Activated T-cell treated with anti-CD3 and anti-CD28 coated beads for 24 hours (primary cell): ENCODE results near the gene ANKRD31.

ENCODE experiments used
- DNase-seq: peaks from one replicate; pipeline ENCODE4 v3.0.0-alpha.2; 2020; ENCODE audit warnings: low read depth

Gene ANKRD31

DNA sequence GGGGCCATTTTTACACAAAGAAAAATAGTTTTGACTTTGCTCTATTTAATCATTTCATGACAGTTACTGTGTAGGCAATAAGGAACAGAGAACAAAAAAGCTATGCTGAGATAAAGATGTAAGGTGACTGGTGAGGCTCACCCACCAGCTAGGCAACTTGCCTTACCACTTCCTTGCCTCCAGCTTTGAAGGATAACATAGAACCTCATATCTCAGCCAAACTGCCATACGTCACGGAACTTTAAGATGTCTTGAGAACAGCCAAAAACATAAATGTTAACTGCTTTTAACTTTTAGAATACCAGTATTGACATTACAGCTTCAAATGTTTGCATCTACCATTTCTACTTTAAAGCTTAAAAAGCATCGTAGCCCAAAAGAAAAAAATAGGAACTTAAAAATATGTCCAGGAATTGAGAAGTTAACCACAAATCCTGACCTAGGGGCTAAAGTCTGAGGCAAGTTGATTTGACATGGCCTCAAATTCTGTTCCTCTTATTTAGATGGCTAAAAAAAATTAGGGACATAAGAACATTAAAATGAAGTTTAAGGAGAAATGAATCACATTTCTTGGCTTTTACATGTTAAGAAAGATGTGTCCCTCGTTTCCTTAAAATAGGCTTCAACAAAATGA lies 176.6 kb downstream of the ANKRD31 start:
- no peak for DNase-seq

DNA sequence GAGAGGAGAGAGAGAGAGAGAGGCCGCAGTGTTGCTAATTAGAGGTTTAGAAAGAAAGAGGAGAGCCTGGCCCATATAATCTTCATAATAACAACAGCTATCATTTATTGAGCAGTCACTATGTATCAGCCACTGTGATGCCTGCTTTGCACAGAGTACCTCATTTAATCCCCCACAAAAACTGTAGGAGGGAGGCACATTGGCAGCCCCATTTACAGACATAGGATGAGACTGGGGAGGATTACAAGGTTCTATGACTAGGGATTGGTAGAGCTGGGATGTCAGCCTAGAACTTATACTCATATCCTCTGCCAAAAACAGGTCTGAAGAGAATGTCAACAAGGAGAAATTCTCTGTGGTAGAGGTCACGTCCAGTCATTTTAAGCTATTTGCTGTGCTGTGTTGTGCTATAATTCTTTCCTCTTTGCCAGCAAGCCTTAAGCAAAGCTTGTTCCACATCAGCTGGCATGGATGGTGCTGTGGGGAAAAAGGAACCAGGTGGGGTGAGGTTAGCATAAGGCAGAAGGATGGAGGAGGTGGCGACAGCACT lies 177.6 kb downstream of the ANKRD31 start:
- no peak for DNase-seq

DNA sequence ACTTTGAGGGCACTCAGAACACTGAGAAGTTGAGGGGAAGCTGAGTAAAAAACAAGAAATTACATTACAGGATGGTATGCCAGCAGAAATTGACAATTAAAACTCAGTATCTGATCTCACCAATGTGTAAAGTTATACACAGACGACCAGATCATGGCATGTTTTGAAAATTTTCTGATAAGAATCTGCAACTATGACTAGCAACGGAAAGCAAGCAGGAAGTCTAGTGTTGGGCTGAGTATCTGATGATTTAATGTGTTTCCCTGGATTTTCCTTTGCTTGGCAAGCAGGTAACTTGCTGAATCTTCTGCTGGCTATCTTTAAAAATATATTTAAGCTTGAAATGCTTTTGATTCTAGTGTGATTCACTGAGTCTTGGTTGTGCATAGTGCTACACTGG lies 179.1 kb downstream of the ANKRD31 start:
- no peak for DNase-seq

DNA sequence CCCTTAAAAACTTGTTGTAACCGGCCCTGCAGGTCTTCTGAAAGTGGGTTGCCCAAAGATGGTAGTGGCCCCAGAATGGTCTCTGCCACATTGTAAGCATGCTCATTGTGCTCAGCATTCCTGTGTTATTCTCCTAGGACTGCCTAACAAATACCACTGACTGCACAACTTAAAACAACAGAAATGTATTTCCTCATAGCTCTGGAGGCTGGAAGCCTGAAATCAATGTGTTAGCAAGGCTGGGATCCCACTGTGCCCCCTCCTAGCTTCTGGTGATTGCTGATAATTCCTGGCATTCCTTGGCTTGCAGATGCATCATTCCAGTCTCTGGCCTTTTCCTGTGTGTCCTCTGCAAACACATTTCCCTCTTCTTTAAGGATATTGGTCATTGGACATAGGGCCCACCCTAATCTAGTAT lies 180.9 kb downstream of the ANKRD31 start:
- DNase-seq, result no peak

DNA sequence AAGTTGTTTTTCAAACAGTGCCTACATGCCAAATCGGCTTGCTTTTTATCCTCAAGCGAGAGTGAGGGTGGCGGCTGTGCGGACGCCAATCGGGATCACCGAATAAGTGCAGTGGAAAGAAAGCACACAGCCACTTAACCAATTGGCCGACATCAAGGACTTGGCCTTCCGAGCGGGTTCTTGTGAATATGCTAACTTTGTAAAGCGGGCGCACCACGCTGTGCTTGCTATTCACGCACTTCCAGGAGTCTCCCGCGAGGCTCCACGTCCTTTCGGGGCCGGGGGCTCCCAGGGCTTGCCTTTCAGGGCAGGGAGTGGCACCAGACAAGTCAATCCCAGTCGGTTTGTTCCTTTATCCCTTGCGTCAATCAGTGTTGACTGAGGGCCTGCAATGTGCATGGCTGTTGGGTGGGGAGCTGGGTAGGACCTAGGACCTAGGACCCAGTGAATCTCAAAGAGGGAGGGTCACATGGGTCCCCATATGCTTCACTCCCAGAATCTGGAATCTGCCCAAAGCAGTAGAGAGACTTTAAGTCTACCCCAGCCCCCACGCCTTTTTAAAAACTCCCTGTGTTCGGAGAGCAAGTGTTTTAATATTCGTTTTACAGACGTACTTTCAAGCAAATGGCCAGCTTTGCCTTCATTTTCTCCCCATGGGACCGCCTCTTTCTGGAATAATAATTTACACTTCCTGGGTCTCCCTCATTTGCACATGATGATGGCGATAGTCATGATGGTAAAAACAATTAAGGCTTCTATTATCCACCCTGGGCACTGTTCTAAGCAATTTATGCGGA lies 182.3 kb downstream of the ANKRD31 start:
- DNase-seq, result no peak

DNA sequence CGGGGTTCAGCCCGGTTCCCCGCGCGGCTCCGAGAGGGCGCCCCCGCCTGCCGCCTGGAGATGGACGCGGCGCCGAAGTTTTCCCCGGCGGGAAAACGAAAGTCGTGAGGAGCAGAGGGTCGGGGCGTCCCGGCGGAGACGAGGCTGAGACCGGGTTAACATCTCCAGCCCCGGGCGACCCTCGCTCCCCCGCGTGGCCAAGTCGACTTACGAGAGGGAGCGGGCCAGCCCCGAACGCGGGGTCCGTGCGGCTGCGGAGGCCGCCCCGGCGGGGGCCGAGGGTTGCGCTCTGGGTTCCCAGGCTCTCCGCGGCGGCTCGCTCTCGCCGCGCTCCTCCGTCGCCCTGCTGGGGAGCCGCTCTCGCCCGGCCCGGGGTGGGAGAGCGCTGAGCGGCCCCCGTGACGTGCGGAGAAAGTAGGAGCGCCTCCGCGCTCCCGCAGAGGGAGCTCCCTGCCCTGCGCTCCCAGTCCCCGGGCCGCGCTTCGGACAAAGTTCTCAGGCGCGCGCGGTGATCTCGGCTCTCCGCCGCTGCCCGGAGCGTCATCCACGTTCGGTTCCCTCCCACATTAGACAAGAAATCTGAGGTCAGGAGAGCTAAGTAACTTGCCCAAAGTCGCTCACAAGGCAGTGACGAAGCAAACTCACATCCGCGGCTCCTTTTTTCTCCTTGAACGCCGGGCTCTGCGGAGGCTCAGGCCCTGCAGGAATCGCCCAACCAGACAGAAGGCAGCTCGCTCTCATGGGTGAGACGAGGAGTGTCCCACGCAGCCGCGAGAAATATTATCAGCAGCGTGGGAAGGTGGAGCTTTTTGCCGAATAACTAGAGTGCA lies 183.2 kb downstream of the ANKRD31 start:
- peak; percentile 36 for DNase-seq

DNA sequence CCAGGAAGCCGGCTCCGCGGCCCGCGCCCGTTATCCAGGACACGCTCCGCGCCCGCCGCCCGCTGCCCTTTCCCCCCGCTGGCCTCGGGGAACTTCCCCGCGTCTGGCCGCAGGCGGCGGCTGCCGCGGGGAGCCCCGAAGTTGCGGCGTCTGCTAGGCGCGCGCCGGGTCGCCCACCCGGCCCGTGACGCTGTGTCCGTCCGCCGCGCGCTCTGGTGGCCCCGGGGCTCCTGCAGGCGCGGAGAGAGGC lies 183.7 kb downstream of the ANKRD31 start:
- no peak for DNase-seq

DNA sequence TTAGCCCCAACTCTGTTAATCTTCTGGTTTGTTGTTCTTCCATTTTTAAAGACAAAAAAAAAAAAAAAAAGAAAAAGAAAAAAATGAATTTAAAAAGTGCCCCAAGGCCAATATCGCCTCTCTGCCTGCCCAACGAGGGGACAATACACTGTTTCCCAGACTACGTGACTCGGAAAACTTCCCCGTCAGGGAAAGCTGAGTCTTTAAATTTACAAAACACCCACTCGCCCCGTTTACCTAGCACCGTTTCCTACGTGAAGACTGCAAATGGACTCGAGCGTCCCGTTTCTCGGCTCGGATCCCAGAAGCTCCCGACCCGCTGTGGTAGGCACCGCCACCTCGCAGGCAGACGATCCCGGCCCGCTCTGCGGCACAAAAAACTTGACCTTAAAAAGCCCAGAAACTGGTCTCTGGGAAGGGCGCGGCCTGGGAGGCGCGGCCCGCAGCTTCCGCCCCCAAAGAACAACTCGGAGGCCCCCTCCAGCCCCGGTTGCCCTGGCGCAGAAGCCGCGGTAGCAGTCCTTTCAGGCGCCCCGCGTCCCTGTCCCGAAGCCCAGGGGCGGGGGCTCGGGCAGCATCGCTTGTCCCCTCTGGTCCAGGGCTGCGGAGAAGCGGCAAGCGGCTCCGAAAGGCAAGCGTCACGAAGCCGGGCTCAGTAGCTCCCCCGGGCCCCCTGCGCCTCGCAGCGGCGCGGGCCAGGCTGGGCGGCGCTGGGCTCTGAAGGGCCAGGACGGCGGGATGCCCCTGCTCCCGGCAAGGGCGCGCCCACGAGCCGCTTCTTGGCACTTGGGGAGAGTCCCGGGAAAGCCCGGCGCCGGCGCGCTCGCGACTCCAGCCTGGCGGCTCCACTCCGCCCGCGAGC lies 184.3 kb downstream of the ANKRD31 start, which contains the start of gene GCNT4:
Gene GCNT4 (minus strand): TSS at position 367 of the 862 bp plus-strand sequence. CDS start 22,521 bp downstream, outside the sequence.
- DNase-seq, result no peak

DNA sequence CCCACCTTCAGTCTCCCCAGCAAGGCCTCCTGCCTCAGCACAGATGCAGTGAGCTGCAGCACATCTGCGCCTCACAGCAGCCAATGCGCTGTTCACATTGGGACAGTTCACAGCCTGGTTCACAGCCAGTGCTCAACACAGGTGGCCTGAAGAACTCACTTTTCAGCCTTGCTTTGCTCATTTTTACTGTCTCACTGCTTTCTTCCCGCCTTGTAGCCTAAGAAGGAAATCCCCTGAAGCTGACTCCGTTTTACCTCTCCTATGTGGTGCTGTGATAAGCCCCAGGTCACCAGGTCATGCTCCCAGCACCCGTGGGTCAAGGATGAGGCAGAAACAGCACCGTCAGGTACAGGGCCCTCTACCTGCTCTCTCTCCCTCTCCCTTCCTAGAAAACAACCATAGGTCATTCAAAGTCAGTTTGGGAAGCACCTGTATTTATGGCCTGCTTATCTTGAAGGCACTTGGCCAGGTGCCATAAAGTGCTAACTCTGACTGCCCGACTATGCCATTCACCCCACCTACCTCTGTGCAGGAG lies 185.4 kb downstream of the ANKRD31 start:
- DNase-seq, result no peak

DNA sequence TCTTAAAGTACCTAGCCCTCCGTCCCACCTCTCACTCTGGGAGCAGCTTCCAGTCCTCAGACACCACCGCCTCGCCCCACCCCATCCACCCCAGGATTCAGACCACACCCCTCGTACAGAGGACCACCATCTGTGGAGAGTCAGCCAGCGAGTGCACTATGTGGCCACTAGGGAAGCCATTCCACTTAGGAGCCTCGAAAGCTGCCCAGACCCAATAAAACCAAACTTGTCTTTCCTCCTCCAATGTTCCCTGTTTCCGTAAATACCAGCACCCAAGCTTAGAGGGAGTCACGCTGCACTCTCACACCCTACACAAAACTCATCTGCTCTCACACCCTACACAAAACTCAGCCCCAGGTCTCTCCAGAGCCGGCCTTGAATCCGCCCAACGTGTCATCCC lies 186.3 kb downstream of the ANKRD31 start:
- DNase-seq, result no peak

DNA sequence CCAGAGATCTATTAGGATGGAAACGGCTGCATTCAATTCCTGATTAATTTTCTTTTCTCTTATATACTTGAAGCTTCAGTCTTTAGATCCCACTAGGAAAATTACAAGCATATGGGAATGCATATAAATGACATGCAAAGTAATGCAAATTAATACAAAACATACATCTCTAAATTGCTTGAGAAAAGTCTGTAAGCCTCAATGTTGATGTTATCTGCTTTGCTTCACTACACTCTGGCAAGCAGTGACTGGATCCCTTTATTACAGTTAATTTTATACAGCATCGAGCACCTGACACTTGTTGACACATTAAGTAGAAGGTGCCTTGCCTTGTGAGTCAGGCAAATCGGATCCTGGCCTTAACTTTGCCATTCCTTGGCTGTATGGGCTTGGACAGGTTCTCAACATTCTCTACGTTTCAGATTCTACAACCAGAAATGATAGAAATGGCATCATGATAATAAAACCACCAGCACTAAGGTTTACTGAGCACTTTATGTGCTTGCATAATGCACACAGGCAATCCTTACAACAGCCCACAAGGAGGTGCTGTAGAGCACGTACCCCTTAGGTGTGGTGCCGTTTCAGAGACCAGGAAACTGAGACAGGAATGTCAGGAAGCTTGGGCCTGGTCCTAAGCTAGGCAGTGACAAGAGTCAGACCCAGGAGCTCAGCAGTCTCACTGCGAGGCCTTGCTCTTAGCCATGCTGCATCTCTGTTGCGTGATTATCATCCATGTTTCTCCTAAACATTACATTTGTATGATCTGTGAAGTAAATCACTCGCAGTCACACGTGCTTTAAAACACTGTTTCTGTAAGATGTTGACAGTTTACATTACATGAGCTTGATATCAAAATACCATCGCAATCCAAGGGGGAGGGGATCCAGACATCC lies 187.0 kb downstream of the ANKRD31 start:
- DNase-seq, result peak; percentile 52

DNA sequence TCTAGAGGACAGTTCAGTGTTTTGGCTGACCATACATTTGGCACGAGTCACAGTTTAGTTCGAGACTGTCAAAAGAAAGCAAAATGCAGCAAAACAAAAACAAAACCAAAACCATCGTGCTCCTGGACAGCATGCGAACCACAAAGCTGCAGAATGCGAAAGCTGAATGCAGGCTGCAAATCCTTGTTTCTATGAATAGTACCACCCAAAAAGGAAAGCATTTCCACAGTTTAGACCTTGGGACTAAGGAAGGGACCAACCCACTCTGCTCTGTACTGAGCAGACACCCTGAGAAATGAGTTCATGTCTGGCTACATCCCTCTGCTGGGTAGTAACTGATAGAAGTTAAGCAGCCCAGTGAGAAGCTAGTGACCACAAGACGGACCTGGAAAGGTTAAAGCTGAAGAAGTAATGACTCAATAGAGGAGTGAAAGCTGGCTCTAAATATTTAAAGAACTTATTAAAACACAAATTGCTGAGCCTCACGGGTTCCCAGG lies 188.2 kb downstream of the ANKRD31 start:
- DNase-seq, result no peak

DNA sequence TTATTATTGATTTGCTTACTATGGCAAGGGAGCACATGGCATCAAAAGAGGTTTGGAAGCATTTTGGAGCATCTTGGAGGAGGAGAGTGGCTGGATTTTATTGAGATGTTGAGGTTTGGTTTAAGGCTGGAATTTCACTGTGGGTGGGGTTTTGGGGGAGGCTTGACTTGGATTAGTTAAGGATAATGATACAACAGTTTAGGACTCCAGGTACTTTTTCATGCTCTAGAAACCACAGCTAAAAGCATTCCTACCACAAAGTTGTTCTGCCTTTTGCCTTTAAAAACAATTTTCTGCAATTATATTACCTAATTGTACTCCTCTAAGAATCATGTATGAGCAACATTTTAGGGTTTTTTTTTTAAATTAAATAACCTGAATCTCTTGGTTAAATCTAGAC lies 189.3 kb downstream of the ANKRD31 start:
- no peak for DNase-seq

DNA sequence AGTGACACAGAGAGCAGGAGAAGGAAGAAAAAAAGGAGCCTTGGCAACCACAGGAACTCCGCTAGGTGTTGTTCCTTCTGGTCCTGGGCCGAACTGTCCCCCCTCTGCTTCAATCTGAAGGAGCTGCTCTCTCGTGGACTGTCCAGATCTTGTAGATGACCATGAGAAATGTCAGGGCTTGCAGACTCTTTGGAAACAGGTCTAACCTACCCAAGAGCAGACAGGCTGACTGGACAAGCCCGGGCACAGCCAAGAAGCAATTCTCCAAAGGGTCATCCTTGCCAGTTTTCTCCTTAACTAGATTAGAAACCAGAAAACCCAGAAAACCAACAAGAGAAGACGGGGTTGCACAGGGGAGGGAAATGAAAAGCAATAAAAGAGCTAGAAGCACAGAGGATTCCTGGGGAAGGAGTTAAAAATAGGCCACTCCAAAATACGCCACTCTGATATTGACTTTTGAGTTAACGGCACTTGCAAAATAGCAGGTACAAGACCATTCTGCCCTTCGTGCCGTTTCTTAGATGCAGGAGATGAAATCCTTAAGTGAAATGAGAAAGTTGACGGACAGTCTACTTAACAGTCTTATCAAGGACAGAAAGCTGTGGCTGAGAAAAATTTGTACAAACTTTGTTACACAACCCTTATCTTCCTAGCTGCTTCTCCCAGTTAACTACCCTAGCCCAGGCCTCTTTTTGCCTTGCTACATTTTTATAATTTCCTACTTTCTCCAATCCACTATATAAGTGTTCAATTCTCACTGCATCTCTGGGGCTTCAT lies 190.1 kb downstream of the ANKRD31 start:
- no peak for DNase-seq

DNA sequence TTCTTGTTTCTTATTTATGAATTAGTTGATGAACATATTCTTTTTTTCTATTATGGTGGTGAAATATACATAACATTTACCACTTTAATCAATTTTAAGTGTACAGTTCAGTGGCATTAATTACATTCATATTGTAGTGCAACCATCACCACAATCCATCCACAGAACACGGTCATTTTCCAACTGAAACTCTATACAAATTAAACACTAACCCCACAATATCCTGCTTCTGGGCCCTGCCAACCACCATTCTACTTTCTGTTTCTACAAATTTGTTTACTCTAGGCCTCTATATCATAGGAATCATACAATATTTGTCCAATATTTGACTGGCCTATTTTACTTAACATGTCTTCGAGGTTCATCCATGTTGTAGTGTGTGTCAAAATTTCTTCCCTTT lies 191.6 kb downstream of the ANKRD31 start:
- no peak for DNase-seq

DNA sequence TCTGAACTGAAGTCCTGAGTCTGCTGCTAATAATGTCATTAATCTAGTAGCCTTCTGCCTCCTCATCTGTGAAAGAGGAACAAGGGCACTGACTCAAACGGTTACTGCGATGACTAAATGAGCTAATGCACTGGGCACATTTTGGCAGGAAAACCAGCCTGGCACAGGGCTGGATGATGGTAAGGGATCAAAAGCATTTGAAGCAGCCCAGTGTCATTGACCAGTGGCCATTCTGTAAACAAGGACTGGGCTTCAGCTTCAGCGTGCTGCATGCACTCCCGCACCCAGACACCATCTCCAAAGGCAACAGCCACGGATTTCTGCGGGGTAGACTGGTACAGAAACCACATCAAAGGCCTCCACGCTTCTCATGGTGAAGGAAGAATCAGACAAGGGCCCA lies 192.3 kb downstream of the ANKRD31 start:
- no peak for DNase-seq

DNA sequence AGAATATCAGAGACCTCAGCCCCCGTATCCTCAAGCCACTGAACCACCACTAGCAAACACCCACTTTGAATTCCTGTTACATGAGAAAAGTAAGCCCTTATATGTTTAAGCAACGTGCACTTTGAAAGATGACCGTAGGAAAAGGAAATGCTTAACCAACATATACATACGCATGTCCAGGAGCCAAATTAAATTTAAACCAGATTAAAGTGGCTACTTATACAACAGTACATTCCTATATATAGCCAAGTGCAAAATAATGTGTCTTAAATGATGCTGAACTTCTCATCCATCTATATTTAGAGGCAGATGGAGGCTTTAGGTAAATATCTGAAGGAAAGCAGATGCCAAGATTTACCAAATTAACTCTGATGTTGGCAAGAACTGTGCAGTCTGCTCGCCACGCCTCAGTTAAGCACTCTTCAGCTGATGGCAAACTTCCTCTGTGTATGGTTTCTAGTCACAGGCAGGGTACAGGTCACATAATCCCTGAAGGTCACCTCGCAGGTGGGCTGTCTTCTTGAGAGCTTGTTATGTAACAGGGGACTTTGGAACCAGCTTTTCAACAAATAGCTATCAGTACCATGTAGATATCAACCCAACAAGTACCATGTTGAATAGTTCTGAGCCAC lies 192.9 kb downstream of the ANKRD31 start:
- DNase-seq, result no peak

DNA sequence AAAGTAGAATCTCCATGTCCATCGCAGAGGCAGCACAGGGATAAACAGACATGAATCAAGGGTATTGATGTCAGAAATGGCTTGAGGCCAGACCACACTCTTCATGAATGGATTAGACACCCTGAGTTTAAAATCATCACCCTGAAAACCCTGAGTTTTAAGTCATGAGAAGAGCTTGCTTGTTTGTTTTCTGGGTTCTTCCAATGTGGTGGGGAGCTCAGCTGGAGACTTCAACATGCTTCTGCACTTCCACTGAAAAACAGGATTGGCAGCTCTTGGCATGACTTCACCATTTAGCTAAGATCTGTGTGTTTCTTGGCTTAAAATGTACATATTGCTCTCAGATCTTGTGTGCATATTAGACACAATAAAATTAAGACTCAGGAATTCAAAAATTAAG lies 194.2 kb downstream of the ANKRD31 start:
- DNase-seq, result no peak

DNA sequence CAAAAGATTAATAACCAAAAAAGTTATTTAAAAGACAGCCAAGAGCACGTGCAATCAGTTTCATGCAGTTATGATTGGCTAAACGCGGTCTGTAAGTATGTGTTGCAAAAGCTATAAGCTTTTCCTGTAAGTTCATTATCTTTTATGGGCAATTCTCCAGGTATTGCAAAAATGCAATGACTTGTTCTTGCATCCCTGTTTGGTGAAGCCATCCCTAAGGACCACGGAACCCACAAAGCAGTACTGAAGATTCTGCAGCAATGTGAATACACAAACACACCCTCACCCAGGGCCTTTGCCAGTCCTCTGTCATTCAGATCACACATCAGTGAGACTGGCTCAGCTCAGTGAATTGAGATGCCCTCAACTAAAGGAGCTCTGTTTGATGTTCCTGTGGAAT lies 195.7 kb downstream of the ANKRD31 start:
- no peak for DNase-seq
